ENCODE data around the gene RNPEP.
"Not testable (repeated sequence)": the region's sequence is repeated elsewhere in the genome, so short reads cannot be mapped to it uniquely, and the experiment has no call there.

Gene RNPEP

DNA sequence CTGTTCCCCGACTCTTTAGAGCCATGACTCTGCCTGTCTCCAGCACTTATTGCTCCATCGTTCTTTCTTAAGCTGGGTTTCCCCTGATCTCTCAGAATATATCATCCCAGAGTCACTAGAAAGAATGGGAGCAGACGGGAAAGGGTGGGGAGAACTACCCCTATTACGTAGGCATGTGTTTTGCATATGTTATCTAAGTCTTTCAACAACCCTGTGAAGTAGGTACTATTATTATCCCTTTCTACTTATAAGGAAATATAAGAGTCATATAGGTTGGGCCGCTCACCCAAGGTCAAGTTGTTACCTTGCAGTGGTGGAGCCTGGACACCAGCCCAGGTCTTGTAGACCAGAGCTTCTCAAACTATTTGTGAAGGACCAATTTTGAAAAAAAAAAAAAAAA lies 66.7 kb downstream of the RNPEP start:
- H3K4me1 ChIP-seq (ENCODE audit: control insufficient read depth, insufficient read depth, low read length, poor library complexity, severe bottlenecking) = no peaks in the 10 kb centered on the region
- no peak overlapping the region for H3K4me3 ChIP-seq (ENCODE audit: insufficient read depth, low read depth, low read length, poor library complexity, severe bottlenecking)
- DNase-seq = no peak
- H3K27me3 ChIP-seq (replicated peaks; ENCODE audit: control insufficient read depth, insufficient read depth, low read length, poor library complexity, severe bottlenecking) = no peaks in the 10 kb centered on the region
- no peaks in the 10 kb centered on the region for H3K36me3 ChIP-seq (ENCODE audit: control insufficient read depth, insufficient read depth, low read length)
- no peak overlapping the region for H3K27ac ChIP-seq (ENCODE audit: insufficient read depth, low read length, poor library complexity, severe bottlenecking)
- H3K9me3 ChIP-seq (ENCODE audit: control insufficient read depth, low read length) = no peaks in the 10 kb centered on the region

DNA sequence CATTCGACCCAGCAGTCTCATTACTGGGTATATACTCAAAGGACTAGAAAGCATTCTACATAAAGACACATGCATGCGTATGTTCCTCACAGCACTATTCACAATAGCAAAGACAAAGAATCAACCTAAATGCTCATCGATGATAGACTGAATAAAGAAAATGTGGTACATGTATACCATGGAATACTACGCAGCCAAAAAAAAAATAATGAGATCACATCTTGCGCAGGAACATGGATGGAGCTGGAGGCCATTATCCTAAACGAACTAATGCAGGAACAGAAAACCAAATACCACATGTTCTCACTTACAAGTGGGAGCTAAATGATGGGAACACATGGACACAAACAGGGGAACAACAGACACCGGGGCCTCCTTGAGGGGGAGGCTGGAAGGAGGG lies 71.6 kb downstream of the RNPEP start:
- Histone ChIP-seq H3K36me3 (ENCODE audit: control insufficient read depth, insufficient read depth, low read length) (no peaks in the 10 kb centered on the region), H3K27ac (ENCODE audit: insufficient read depth, low read length, poor library complexity, severe bottlenecking) (no peak overlapping the region), H3K4me3 (ENCODE audit: insufficient read depth, low read depth, low read length, poor library complexity, severe bottlenecking) (no peak overlapping the region), H3K9me3 (ENCODE audit: control insufficient read depth, low read length) (no peaks in the 10 kb centered on the region), H3K4me1 (ENCODE audit: control insufficient read depth, insufficient read depth, low read length, poor library complexity, severe bottlenecking) (no peaks in the 10 kb centered on the region), H3K27me3 (replicated peaks; ENCODE audit: control insufficient read depth, insufficient read depth, low read length, poor library complexity, severe bottlenecking) (no peaks in the 10 kb centered on the region)
- no peak for DNase-seq

DNA sequence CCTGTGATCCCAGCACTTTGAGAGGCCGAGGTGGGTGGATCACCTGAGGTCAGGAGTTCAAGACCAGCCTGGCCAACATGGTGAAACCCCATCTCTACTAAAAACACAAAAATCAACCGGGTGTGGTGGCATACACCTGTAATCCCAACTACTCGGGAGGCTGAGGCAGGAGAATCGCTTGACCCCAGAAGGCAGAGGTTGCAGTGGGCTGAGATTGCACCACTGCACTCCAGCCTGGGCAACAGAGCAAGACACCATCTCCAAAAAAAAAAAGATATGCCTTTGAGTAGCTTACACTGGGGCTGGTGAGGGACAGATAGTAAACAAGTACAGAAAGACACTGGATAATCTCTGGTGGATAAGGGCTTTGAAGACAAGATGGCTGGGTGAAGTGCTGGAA lies 72.2 kb downstream of the RNPEP start:
- DNase-seq; H3K27me3 ChIP-seq (replicated peaks; ENCODE audit: control insufficient read depth, insufficient read depth, low read length, poor library complexity, severe bottlenecking); H3K36me3 ChIP-seq (ENCODE audit: control insufficient read depth, insufficient read depth, low read length); H3K27ac ChIP-seq (ENCODE audit: insufficient read depth, low read length, poor library complexity, severe bottlenecking); H3K4me1 ChIP-seq (ENCODE audit: control insufficient read depth, insufficient read depth, low read length, poor library complexity, severe bottlenecking); H3K9me3 ChIP-seq (ENCODE audit: control insufficient read depth, low read length); H3K4me3 ChIP-seq (ENCODE audit: insufficient read depth, low read depth, low read length, poor library complexity, severe bottlenecking): not testable (repeated sequence)
